ENCODE results near the gene OPN3.

GRCh38 chr1:241630476-241630875, 9.7 kb downstream of the OPN3 start:
- TF ChIP-seq EP300 (IDR thresholded peaks at IDR 0.05) (no peak), ZSCAN20 (CRISPR knock-in tag; IDR thresholded peaks at IDR 0.05) (no peak), POLR2A (IDR thresholded peaks at IDR 0.05; ENCODE audit: low read length) (no peak), CTCF (IDR thresholded peaks at IDR 0.05) (no peak), CHD2 (IDR thresholded peaks at IDR 0.05; ENCODE audit: low read length, partially characterized antibody) (no peak), SMC3 (IDR thresholded peaks at IDR 0.05) (no peak), REST (IDR thresholded peaks at IDR 0.05) (0 out of 2 replicates have a peak, but pooled peaks have one; percentile 22)
